Ovary (tissue), 3 donors: Measurements from ENCODE around the gene PAFAH1B1.

Source experiments
- EP300 ChIP-seq: sonication (generic); formaldehyde crosslinking; IDR thresholded peaks from one replicate; pipeline ENCODE4 v1.6.1; 2017; ENCODE audit warnings: antibody characterized with exemption
- POLR2A ChIP-seq: fragments of 450-650 bp; IDR thresholded peaks from one replicate; pipeline ENCODE4 v1.6.1; 2017; ENCODE audit warnings: antibody characterized with exemption, mild to moderate bottlenecking, moderate library complexity
- TF ChIP-seq, protein P1 (sequence below), 3 donors: fragments of 450-650 bp in 2 of 3; fragments of 200-600 bp in 1 of 3; IDR thresholded peaks; one replicate each; pipeline versions ENCODE4 v1.5.1 to v1.8.0; 2016 to 2022; ENCODE audit warnings: antibody characterized with exemption in 3 of 3, mild to moderate bottlenecking in 1 of 3
- donor health status: DM: no; HTN: no; CAD: no.

DNA sequence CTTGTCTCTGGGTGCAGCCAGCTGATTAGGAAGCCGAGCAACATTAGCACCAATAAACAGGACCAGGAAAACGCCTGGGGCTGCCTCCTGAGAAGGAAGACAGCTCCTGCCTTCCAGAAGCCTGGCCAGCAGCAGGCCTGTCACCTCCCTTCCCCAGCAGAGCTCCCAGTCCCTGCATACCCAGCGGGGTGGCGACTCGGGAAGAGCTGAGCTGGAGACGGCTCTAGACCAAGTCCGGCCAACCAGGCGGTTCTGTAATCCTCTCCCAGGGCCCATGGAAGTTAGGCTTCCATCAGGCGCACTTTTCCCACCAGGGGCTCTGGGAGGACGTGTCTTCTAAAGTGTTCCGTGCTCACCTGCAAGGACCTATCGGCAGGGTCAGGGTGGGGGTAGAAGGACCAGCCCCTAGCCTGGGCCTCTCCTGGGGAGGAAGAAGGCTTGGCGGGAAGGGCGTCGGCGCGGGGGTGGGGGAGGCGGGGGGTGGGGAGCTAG is 130.1 kb downstream of the PAFAH1B1 start:
- TF ChIP-seq, protein P1, sequence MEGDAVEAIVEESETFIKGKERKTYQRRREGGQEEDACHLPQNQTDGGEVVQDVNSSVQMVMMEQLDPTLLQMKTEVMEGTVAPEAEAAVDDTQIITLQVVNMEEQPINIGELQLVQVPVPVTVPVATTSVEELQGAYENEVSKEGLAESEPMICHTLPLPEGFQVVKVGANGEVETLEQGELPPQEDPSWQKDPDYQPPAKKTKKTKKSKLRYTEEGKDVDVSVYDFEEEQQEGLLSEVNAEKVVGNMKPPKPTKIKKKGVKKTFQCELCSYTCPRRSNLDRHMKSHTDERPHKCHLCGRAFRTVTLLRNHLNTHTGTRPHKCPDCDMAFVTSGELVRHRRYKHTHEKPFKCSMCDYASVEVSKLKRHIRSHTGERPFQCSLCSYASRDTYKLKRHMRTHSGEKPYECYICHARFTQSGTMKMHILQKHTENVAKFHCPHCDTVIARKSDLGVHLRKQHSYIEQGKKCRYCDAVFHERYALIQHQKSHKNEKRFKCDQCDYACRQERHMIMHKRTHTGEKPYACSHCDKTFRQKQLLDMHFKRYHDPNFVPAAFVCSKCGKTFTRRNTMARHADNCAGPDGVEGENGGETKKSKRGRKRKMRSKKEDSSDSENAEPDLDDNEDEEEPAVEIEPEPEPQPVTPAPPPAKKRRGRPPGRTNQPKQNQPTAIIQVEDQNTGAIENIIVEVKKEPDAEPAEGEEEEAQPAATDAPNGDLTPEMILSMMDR (IDR thresholded peaks at IDR 0.05), result no peak
- TF ChIP-seq POLR2A (no peak), EP300 (no peak)
